ENCODE data around the gene CRYGD. TPM values are rescaled to one million over a fixed set of nuclear protein-coding genes. Genes with fewer than 3 reads are reported as not detected.

Gene CRYGD
- total RNA-seq, 1 donor from 2014 or later = not detected

DNA sequence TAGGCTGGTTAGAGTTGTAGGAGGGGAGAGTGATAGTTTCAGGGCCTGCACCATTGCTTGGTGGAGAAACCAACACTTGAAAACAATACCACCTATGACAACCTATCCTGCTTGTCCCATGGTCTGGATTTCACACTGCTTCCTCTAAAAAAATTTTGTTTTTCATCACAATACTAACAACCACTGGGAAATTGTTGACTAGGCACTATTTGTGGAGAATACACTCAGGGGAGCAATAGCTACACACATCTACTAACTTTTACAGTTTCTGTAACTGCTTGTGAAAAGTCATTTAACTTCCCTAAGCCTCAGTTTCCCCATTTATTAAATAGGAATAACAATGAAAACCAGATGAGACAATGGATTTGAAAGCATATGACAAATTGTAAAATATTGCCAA is 25.8 kb upstream of the CRYGD start:
- Histone ChIP-seq H3K27ac (no peak overlapping the region), H3K9ac (no peak overlapping the region), H3F3A (ENCODE audit: low read depth) (peaks cover 8% of the 10 kb centered on the region), H3K36me3 (no peaks in the 10 kb centered on the region), H3K4me3 (no peak overlapping the region), H3K27me3 (no peaks in the 10 kb centered on the region), H4K20me1 (ENCODE audit: low read depth) (no peaks in the 10 kb centered on the region), H3K4me2 (no peak overlapping the region), H2AFZ (replicated peaks) (no peak overlapping the region), H3K4me1 (peaks cover 7% of the 10 kb centered on the region), H3K79me2 (ENCODE audit: low read depth) (no peaks in the 10 kb centered on the region), H3K9me3 (ENCODE audit: low read depth) (no peaks in the 10 kb centered on the region)
- Mint-ChIP-seq H3K27me3 (ENCODE audit: insufficient read depth, low read depth) (peaks cover 2% of the 10 kb centered on the region), H3K4me1 (peaks cover 7% of the 10 kb centered on the region), H3K36me3 (no peaks in the 10 kb centered on the region), H3K4me3 (no peak overlapping the region), H3K9me3 (peaks cover 10% of the 10 kb centered on the region), H3K27ac (no peak overlapping the region)
- TF ChIP-seq EZH2 (IDR thresholded peaks at IDR 0.05) = no peak
- no peak for TF ChIP-seq EZH2phosphoT487 (IDR thresholded peaks at IDR 0.05)
- no peak for TF ChIP-seq CTCF (IDR thresholded peaks at IDR 0.05)
- no peak for DNase-seq (ENCODE audit: low spot score)

- Histone ChIP-seq H3K9me3 (ENCODE audit: low read depth) (no peaks in the 10 kb centered on the region), H3K27me3 (no peaks in the 10 kb centered on the region), H3K4me1 (peaks cover 7% of the 10 kb centered on the region), H2AFZ (replicated peaks) (no peak overlapping the region), H3F3A (ENCODE audit: low read depth) (peaks cover 8% of the 10 kb centered on the region), H3K79me2 (ENCODE audit: low read depth) (no peaks in the 10 kb centered on the region), H4K20me1 (ENCODE audit: low read depth) (no peaks in the 10 kb centered on the region), H3K4me3 (no peak overlapping the region), H3K9ac (no peak overlapping the region), H3K36me3 (no peaks in the 10 kb centered on the region), H3K27ac (no peak overlapping the region), H3K4me2 (no peak overlapping the region)
- DNase-seq (ENCODE audit: low spot score) = no peak
- H3K4me1 Mint-ChIP-seq = peaks cover 10% of the 10 kb centered on the region
- H3K36me3 Mint-ChIP-seq = peaks cover 2% of the 10 kb centered on the region
- peaks cover 2% of the 10 kb centered on the region for H3K27me3 Mint-ChIP-seq (ENCODE audit: insufficient read depth, low read depth)
- H3K4me3 Mint-ChIP-seq = no peak overlapping the region
- no peak overlapping the region for H3K27ac Mint-ChIP-seq
- peaks cover 10% of the 10 kb centered on the region for H3K9me3 Mint-ChIP-seq
- TF ChIP-seq EZH2phosphoT487 (IDR thresholded peaks at IDR 0.05) (no peak), CTCF (IDR thresholded peaks at IDR 0.05) (peak; percentile 46), EZH2 (IDR thresholded peaks at IDR 0.05) (no peak)
Observed at GRCh38 chr2:208148803-208149202, 24.5 kb upstream of the CRYGD start.

DNA sequence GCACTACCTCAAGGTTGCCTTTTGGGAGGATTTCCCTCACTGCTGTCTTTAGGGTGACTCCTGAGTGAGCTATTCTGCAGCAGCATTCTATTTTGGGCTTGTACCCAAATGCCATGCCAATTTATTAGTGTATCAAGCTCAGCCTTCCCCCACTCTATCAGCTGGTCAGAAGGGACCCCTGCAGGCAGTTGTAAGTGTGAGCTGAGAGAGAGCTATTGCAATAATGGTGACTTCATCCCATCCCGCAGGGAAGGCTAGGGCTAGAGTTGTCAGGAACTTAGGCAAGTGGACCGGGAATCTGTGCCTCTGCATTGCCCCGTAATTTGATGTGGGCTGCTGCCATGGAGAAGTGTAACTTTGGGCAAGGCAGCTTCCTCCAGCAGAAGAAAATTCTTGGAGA is 23.4 kb upstream of the CRYGD start:
- Histone ChIP-seq H2AFZ (replicated peaks) (peak overlapping the region; percentile 34), H3K27ac (no peak overlapping the region), H4K20me1 (ENCODE audit: low read depth) (no peaks in the 10 kb centered on the region), H3K79me2 (ENCODE audit: low read depth) (no peaks in the 10 kb centered on the region), H3K9me3 (ENCODE audit: low read depth) (no peaks in the 10 kb centered on the region), H3K36me3 (no peaks in the 10 kb centered on the region), H3K4me2 (no peak overlapping the region), H3F3A (ENCODE audit: low read depth) (peaks cover 12% of the 10 kb centered on the region), H3K27me3 (no peaks in the 10 kb centered on the region), H3K4me3 (no peak overlapping the region), H3K4me1 (peaks cover 11% of the 10 kb centered on the region), H3K9ac (no peak overlapping the region)
- peaks cover 2% of the 10 kb centered on the region for H3K27me3 Mint-ChIP-seq (ENCODE audit: insufficient read depth, low read depth)
- H3K4me1 Mint-ChIP-seq = peaks cover 10% of the 10 kb centered on the region
- H3K27ac Mint-ChIP-seq = no peak overlapping the region
- peaks cover 10% of the 10 kb centered on the region for H3K9me3 Mint-ChIP-seq
- TF ChIP-seq CTCF (IDR thresholded peaks at IDR 0.05) = no peak
- TF ChIP-seq EZH2phosphoT487 (IDR thresholded peaks at IDR 0.05) = no peak
- TF ChIP-seq EZH2 (IDR thresholded peaks at IDR 0.05) = no peak
- H3K4me3 Mint-ChIP-seq = no peak overlapping the region
- no peak for DNase-seq (ENCODE audit: low spot score)
- H3K36me3 Mint-ChIP-seq = peaks cover 2% of the 10 kb centered on the region

All from neural progenitor cell (in vitro differentiated cells).